RWPE2 (cell line): ENCODE measurements around the gene LETMD1.

Source experiments
- ATAC-seq: fragments of 200-7000 bp; cut with Tn5 transposase; 3 replicates; pipeline ENCODE4 v1.9.1; 2021; ENCODE audit warnings: low read depth
- DNase-seq: peaks from one replicate; pipeline ENCODE4 v3.0.0-alpha.2; 2020; ENCODE audit warnings: low spot score
- H3K27ac ChIP-seq: fragments of 450-650 bp; 2 replicates; pipeline ENCODE4 v1.5.1; 2017; ENCODE audit warnings: mild to moderate bottlenecking; ENCODE audit not compliant: poor library complexity, severe bottlenecking
- H3K27me3 ChIP-seq: fragments of 250-450 bp; sonication (Bioruptor Pico); 2 replicates; pipeline ENCODE4 v1.5.1; 2021; ENCODE audit warnings: mild to moderate bottlenecking, moderate library complexity; ENCODE audit not compliant: insufficient read depth, poor library complexity, severe bottlenecking
- H3K36me3 ChIP-seq: fragments of 250-450 bp; sonication (Bioruptor Pico); 2 replicates; pipeline ENCODE4 v1.5.1; 2020; ENCODE audit warnings: low read depth, mild to moderate bottlenecking, moderate library complexity
- H3K4me1 ChIP-seq: fragments of 250-450 bp; sonication (Bioruptor Pico); 2 replicates; pipeline ENCODE4 v1.5.1; 2021; ENCODE audit warnings: mild to moderate bottlenecking, moderate library complexity; ENCODE audit not compliant: insufficient read depth, poor library complexity, severe bottlenecking
- H3K4me3 ChIP-seq: fragments of 250-450 bp; sonication (Bioruptor Pico); 2 replicates; pipeline ENCODE4 v1.5.1; 2021; ENCODE audit warnings: mild to moderate bottlenecking, moderate library complexity; ENCODE audit not compliant: severe bottlenecking
- H3K9me3 ChIP-seq: fragments of 250-450 bp; sonication (Bioruptor Pico); 2 replicates; pipeline ENCODE4 v1.5.1; 2021; ENCODE audit warnings: mild to moderate bottlenecking, moderate library complexity; ENCODE audit not compliant: severe bottlenecking
- TF ChIP-seq, protein P1 (sequence below): fragments of 450-650 bp; IDR thresholded peaks from one replicate; pipeline ENCODE4 v1.5.1; 2017; ENCODE audit warnings: mild to moderate bottlenecking, moderate library complexity; ENCODE audit not compliant: poor library complexity, severe bottlenecking

LETMD1 gene

GRCh38 chr12:51080136-51080535, 32.0 kb downstream of the LETMD1 start:
- DNase-seq: no peak
- TF ChIP-seq, protein P1, sequence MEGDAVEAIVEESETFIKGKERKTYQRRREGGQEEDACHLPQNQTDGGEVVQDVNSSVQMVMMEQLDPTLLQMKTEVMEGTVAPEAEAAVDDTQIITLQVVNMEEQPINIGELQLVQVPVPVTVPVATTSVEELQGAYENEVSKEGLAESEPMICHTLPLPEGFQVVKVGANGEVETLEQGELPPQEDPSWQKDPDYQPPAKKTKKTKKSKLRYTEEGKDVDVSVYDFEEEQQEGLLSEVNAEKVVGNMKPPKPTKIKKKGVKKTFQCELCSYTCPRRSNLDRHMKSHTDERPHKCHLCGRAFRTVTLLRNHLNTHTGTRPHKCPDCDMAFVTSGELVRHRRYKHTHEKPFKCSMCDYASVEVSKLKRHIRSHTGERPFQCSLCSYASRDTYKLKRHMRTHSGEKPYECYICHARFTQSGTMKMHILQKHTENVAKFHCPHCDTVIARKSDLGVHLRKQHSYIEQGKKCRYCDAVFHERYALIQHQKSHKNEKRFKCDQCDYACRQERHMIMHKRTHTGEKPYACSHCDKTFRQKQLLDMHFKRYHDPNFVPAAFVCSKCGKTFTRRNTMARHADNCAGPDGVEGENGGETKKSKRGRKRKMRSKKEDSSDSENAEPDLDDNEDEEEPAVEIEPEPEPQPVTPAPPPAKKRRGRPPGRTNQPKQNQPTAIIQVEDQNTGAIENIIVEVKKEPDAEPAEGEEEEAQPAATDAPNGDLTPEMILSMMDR: no peak
- ATAC-seq: no peak
- Histone ChIP-seq H3K27me3 (no peaks in the 10 kb centered on the region), H3K27ac (no peak overlapping the region), H3K9me3 (no peaks in the 10 kb centered on the region), H3K4me1 (peaks cover 4% of the 10 kb centered on the region), H3K4me3 (no peak overlapping the region), H3K36me3 (peaks cover 5% of the 10 kb centered on the region)

DNA sequence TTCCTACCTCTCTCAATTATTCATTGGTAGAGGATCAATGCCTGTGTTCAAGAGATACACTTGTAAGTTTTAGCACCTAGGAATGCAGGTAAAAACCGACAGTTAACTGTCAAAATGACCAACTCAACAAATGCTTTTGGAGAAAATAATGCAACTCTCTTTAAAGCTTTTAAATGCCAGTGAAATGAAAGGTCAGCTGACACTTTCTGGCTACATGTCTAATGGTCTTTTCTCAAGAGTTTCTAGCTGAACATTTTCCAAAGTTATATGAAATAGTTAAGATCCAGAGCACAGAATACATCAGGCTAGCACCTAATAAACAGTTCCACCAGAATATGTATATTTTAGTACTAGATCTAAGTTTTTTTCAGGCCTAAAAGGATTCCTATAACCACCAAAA, 33.3 kb downstream of the LETMD1 start:
- Histone ChIP-seq H3K4me3 (no peak overlapping the region), H3K4me1 (peaks cover 4% of the 10 kb centered on the region), H3K36me3 (peaks cover 5% of the 10 kb centered on the region; the same call in 1 of the 2 replicates), H3K27me3 (no peaks in the 10 kb centered on the region), H3K27ac (no peak overlapping the region), H3K9me3 (no peaks in the 10 kb centered on the region)
- ATAC-seq (no peak), DNase-seq (no peak)
- TF ChIP-seq, protein P1: no peak

DNA sequence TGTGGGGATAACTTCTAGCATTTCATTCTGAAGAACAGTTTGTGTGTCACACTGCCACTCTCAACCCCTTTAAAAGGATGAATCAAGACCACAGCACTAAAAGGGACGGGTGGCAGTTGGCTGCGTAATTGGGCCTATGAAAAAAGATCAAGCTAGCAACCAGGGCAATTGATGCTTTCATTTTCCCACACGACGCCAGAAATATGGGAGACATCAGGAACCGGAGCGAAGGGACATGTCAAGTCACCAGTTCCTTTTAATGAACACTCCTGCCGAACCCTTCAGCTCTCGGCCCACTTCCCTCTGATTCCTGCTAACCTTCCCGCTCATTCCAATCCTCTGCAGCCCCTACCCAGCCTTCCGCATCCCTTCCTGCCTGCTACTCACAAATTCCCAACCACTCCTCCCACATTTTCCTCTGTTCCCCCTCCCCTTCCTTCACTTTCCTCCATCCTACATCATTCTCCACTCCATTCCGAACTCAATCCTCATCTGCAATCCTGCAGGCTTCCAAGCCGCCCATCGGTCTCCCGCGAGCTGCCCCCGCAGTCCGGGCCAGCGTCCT, 34.5 kb downstream of the LETMD1 start:
- DNase-seq (no peak), ATAC-seq (peak; percentile 24)
- Histone ChIP-seq H3K9me3 (no peaks in the 10 kb centered on the region), H3K27ac (peak overlapping the region; percentile 47), H3K27me3 (no peaks in the 10 kb centered on the region), H3K4me1 (peaks cover 4% of the 10 kb centered on the region), H3K36me3 (peaks cover 5% of the 10 kb centered on the region; the same call in 1 of the 2 replicates), H3K4me3 (peak overlapping the region; percentile 83)
- TF ChIP-seq, protein P1: no peak

- Histone ChIP-seq H3K4me3 (peak within 1 kb of the TSS; percentile 83), H3K4me1 (peaks cover 4% of the 10 kb centered on the region), H3K27me3 (no peaks in the 10 kb centered on the region), H3K27ac (peak within 1 kb of the TSS; percentile 47), H3K36me3 (peaks cover 3% of the 10 kb centered on the region; the same call in 1 of the 2 replicates), H3K9me3 (no peaks in the 10 kb centered on the region)
- TF ChIP-seq, protein P1: no peak
- ATAC-seq: peak; percentile 99
- DNase-seq: peak; percentile 96
These were observed 35.2 kb downstream of the LETMD1 start, which contains the start of gene CSRNP2 for GRCh38 chr12:51083126-51083833. CSRNP2 (minus strand) TSS chr12:51083596; CDS start chr12:51076561, 7,035 bp downstream.

DNA sequence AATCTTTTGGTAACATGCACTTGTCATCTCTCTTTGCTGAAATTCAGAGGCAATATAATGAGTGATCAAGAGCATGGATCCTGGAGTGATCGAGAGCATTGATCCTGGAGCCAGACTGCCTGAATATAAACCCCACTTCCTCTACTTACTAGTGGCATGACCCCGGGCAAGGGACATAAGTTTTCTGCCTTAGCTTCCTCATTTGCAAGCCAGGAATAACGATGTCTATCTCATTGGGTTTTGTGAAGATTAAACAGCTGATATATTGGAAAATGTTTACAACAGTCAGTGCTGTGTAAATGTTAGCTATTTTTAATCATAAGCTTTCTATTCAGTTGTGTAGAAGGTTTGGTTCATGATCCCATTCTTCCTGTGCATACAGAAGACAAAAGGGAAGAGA, 37.6 kb downstream of the LETMD1 start:
- H3K4me1 ChIP-seq: peaks cover 4% of the 10 kb centered on the region
- no peaks in the 10 kb centered on the region for H3K27me3 ChIP-seq
- no peak for DNase-seq
- H3K9me3 ChIP-seq: no peaks in the 10 kb centered on the region
- H3K27ac ChIP-seq: no peak overlapping the region
- no peak overlapping the region for H3K4me3 ChIP-seq
- ATAC-seq: no peak
- peaks cover under 1% of the 10 kb centered on the region; the same call in 1 of the 2 replicates for H3K36me3 ChIP-seq
- TF ChIP-seq, protein P1: no peak
